Liver (tissue), 3 donors: ENCODE results near the gene KDM4D.
"Not testable (repeated sequence)": the region's sequence is repeated elsewhere in the genome, so short reads cannot be mapped to it uniquely, and the experiment has no call there.

Experiments used
- FOXA1 ChIP-seq: IDR thresholded peaks from 2 replicates; pipeline ENCODE4 v1.6.1; 2016; ENCODE audit warnings: antibody characterized with exemption
- HNF4A ChIP-seq, 2 donors: conservative IDR thresholded peaks; 2 replicates each; pipeline ENCODE4 v1.6.1; 2016; ENCODE audit warnings: antibody characterized with exemption in 2 of 2, mild to moderate bottlenecking in 2 of 2
- NR2F2 ChIP-seq: IDR thresholded peaks from 2 replicates; pipeline ENCODE4 v1.6.1; 2016; ENCODE audit warnings: antibody characterized with exemption
- RAD21 ChIP-seq, 2 donors: IDR thresholded peaks; 2 replicates each; pipeline ENCODE4 v1.6.1; 2016; ENCODE audit warnings: antibody characterized with exemption in 2 of 2, mild to moderate bottlenecking in 2 of 2
- RXRA ChIP-seq, 2 donors: IDR thresholded peaks; 2 replicates each; pipeline ENCODE4 v1.6.1; 2017 to 2018; ENCODE audit warnings: antibody characterized with exemption in 2 of 2, mild to moderate bottlenecking in 1 of 2
- TAF1 ChIP-seq: conservative IDR thresholded peaks from 2 replicates; pipeline ENCODE4 v1.6.1; 2016; ENCODE audit warnings: antibody characterized with exemption, mild to moderate bottlenecking
- YY1 ChIP-seq: IDR thresholded peaks from 2 replicates; pipeline ENCODE4 v1.6.1; 2016; ENCODE audit warnings: antibody characterized with exemption, mild to moderate bottlenecking
- TF ChIP-seq, protein P1 (sequence below): fragments of 150-350 bp; IDR thresholded peaks from 2 replicates; pipeline ENCODE4 v1.5.1; 2017; ENCODE audit warnings: improper control_type of control experiment, low read depth, low read length; ENCODE audit not compliant: missing input control
- TF ChIP-seq, protein P2 (sequence below): IDR thresholded peaks from 2 replicates; pipeline ENCODE4 v1.6.1; 2016; ENCODE audit warnings: antibody characterized with exemption
- TF ChIP-seq, protein P3 (sequence below): IDR thresholded peaks from 2 replicates; pipeline ENCODE4 v1.6.1; 2016; ENCODE audit warnings: antibody characterized with exemption
- TF ChIP-seq, protein P4 (sequence below): IDR thresholded peaks from 2 replicates; pipeline ENCODE4 v1.6.1; 2016; ENCODE audit warnings: antibody characterized with exemption
- donor health status: healthy.
- donor health status: healthy.

DNA sequence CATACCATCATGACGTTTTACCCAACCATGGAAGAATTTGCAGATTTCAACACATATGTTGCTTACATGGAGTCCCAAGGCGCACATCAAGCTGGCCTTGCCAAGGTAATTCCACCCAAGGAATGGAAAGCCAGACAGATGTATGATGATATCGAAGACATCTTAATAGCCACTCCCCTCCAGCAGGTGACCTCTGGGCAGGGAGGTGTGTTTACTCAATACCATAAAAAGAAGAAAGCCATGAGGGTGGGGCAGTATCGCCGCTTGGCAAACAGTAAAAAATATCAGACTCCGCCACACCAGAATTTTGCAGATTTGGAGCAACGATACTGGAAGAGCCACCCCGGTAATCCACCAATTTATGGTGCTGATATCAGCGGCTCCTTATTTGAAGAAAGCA is 52.1 kb downstream of the KDM4D start:
- TF ChIP-seq, protein P1, sequence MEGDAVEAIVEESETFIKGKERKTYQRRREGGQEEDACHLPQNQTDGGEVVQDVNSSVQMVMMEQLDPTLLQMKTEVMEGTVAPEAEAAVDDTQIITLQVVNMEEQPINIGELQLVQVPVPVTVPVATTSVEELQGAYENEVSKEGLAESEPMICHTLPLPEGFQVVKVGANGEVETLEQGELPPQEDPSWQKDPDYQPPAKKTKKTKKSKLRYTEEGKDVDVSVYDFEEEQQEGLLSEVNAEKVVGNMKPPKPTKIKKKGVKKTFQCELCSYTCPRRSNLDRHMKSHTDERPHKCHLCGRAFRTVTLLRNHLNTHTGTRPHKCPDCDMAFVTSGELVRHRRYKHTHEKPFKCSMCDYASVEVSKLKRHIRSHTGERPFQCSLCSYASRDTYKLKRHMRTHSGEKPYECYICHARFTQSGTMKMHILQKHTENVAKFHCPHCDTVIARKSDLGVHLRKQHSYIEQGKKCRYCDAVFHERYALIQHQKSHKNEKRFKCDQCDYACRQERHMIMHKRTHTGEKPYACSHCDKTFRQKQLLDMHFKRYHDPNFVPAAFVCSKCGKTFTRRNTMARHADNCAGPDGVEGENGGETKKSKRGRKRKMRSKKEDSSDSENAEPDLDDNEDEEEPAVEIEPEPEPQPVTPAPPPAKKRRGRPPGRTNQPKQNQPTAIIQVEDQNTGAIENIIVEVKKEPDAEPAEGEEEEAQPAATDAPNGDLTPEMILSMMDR = not testable (repeated sequence)
- TF ChIP-seq, protein P2, sequence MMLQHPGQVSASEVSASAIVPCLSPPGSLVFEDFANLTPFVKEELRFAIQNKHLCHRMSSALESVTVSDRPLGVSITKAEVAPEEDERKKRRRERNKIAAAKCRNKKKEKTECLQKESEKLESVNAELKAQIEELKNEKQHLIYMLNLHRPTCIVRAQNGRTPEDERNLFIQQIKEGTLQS = not testable (repeated sequence)
- TF ChIP-seq HNF4A (conservative IDR thresholded peaks at IDR 0.05); NR2F2; TAF1; RXRA (IDR thresholded peaks at IDR 0.05); YY1; FOXA1; RAD21 (IDR thresholded peaks at IDR 0.05): not testable (repeated sequence)
- TF ChIP-seq, protein P3, sequence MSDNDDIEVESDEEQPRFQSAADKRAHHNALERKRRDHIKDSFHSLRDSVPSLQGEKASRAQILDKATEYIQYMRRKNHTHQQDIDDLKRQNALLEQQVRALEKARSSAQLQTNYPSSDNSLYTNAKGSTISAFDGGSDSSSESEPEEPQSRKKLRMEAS = not testable (repeated sequence)
- TF ChIP-seq, protein P4, sequence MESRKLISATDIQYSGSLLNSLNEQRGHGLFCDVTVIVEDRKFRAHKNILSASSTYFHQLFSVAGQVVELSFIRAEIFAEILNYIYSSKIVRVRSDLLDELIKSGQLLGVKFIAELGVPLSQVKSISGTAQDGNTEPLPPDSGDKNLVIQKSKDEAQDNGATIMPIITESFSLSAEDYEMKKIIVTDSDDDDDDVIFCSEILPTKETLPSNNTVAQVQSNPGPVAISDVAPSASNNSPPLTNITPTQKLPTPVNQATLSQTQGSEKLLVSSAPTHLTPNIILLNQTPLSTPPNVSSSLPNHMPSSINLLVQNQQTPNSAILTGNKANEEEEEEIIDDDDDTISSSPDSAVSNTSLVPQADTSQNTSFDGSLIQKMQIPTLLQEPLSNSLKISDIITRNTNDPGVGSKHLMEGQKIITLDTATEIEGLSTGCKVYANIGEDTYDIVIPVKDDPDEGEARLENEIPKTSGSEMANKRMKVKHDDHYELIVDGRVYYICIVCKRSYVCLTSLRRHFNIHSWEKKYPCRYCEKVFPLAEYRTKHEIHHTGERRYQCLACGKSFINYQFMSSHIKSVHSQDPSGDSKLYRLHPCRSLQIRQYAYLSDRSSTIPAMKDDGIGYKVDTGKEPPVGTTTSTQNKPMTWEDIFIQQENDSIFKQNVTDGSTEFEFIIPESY = not testable (repeated sequence)
